ENCODE results near the gene ATL1.
"Not testable (repeated sequence)": the region's sequence is repeated elsewhere in the genome, so short reads cannot be mapped to it uniquely, and the experiment has no call there.

ATL1 gene

DNA sequence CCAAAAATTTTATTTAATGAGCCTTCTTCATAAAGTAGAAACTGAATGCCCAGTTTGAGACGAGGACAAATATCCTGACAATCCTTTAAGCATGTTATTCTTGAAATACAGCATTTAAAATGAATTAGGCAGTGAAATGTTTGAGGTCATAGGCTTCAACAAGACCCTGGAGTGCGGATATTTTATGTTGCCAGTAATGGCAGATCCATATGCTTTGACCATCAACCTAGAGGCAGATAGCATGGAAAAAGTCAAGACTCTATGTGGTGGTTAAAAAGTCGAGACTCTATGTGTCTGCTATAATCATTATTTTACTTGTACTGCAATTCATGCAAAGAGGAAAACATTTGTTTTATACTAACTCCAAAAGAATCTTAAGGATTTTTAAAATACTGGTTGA lies 25.5 kb upstream of the ATL1 start:
- DNase-seq (ENCODE audit: low read depth in 4 of 4, low spot score in 1 of 4), result no peak

DNA sequence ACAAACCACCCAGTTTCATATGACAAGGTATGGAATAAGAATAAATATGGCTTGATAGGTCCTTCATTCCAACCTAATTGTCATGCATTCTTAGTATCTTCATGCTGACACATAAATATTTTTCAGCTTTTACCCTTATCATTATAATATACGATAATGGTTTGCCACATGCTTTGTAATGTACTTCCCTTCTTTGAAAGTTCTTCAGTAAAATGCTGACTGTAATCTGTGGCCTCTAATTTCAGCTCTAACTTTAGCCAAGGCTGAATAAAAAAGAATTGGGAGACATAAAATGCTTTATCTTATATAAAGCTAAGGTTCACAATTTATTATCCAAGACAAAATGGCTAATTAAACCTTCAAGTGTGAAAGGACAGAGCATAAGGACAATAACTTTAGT lies 24.9 kb upstream of the ATL1 start:
- DNase-seq (ENCODE audit: low read depth in 4 of 4, low spot score in 1 of 4), result no peak

DNA sequence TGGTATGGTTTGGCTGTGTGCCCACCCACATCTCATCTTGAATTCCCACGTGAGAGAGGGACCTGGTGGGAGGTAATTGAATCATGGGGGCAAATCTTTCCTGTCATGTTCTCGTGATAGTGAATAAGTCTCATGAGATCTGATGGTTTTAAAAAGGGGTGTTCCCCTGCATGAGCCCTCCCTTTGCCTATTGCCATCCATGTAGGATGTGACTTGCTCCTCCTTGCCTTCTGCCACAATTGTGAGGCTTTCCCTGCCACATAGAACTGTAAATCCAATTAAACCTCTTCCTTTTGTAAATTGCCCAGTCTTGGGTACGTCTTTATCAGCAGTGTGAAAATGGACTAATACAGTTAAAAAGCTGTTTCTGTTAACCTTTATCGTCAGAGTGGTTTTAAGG lies 21.9 kb upstream of the ATL1 start:
- not testable (repeated sequence) for DNase-seq (ENCODE audit: low read depth in 4 of 4, low spot score in 1 of 4)

DNA sequence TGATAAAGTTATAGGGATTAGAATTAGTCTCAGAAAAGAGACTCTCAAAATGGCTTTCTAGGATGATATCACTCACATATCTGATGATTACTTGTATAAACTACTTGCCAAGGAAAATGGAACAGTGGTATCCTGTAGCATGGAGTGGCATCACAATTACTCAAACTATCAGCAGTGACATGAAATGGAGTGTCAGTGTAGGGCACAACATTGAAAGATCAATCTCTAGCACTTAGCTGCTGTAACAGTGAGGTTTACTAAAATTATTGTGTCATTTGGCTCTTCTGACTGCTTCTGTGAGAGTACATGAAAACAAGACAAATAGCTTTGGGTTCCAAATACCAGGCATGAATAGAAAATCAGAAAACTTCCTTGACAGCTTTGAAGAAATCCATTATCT lies 20.9 kb upstream of the ATL1 start:
- DNase-seq (ENCODE audit: low read depth in 4 of 4, low spot score in 1 of 4), result no peak

DNA sequence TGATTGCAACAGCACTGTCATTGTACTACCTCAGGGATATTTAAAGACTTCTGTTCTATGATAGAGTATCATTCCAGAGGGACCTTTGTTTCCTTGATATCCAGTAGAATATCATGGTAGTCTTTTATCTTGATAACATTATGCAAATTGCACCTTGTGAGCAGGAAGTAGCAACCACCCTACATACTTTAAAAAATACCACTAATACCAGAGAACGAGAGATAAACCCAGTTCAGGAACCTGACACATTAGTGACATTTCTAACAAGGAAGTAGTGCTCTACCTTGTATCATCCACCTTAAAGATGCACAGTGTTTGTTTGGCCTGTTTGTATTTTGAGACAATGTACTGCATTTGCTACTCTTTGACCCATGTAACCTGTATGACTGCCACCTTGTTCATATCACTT lies 18.8 kb upstream of the ATL1 start:
- DNase-seq (ENCODE audit: low read depth in 4 of 4, low spot score in 1 of 4), result no peak

DNA sequence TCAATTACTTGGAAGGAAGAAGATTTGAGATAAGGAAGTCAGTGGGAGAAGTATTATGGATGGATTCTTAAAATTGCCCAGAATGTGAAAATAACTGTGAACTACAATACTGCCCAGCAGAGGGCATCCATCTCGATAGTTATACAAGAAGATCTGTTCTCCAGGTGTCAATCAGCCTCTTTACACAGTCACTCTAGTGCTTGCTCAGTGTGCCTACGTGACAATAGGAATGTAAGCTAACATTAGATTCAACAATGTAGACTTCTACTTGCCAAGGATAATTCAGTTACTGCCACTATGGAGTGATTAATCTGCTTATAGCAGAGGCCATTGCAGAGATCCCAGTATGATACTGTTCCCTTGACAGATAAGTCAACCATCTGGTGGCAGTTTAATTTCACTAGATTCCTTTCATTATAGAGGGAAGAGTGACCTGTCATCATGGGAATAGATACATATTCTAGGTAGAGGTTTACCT lies 17.0 kb upstream of the ATL1 start:
- DNase-seq (ENCODE audit: low read depth in 4 of 4, low spot score in 1 of 4), result peak in 1 of 4 experiments; percentile 4

DNA sequence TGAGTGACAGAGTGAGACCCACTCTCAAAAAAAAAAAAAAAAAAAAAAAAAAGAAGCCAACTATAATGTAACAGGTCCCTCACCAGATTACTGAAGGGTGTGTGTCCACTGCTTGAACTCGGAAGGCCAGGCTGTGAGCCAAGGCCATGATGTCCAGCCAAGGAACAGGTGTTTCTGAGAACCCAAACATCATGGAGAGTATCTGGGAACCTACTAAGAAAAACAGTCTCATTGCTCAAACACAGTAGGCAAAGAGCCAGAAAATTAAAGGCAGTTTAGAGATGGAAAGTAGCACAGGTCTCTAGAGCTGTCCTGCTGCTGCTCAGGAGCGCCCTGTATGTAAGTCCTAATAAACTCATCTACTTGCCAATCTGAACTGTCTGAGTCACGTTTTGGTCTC lies 15.0 kb upstream of the ATL1 start:
- no peak for DNase-seq (ENCODE audit: low read depth in 4 of 4, low spot score in 1 of 4)

DNA sequence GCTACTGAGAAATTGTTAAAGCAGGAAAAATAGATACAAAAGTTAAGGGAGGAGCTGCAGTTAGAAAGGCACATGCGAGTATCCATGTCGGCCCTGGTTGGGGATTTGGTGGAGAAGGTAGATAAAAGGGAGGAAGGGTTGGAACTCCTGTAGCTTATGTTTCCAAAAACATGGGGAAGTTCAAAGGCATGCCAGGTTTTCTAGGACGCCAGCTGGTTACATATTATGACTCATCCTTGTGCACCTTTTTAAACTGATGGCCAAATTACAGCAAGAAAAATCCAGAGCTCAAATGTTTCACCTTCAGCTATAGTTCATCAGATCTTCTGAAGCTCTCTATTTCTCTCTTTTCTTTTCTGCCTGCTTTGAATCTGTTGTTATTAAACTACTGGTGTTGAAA lies 14.3 kb upstream of the ATL1 start:
- DNase-seq (ENCODE audit: low read depth in 4 of 4, low spot score in 1 of 4), result no peak

DNA sequence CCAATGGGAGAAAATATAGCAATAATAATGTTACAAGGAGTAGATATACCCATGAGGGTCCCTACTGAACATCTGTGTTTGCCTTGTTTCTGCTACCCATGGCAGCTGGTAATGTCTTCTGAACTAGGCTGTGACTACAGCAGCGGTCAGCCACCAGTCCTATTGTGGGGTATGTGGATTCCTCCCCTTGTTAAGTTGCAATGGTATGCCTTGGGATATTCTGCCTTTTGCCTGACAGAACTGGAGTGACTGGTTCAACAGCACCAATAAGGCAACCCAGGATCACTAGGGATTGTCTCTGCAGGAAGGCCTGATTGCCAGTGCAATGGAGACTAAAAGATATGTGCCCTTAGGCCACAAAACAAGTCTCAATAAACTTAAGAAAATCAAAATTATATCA lies 9.7 kb upstream of the ATL1 start:
- no peak for DNase-seq (ENCODE audit: low read depth in 4 of 4, low spot score in 1 of 4)

DNA sequence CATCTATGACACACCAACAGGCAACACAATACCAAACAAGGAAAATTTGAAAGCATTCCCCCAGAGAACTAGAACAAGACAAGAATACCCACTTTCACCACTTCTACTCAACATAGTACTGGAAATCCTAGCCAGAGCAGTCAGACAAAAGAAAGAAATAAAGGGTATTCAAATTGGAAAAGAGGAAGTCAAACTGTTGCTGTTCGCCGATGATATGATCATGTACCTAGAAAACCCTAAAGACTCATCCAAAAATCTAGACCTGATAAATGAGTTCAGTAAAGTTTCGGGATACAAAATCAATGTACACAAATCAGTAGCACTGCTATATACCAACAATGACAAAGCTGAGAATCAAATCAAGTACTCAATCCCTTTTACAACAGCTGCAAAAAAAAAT lies 8.1 kb upstream of the ATL1 start:
- no peak for DNase-seq (ENCODE audit: low read depth in 4 of 4, low spot score in 1 of 4)

DNA sequence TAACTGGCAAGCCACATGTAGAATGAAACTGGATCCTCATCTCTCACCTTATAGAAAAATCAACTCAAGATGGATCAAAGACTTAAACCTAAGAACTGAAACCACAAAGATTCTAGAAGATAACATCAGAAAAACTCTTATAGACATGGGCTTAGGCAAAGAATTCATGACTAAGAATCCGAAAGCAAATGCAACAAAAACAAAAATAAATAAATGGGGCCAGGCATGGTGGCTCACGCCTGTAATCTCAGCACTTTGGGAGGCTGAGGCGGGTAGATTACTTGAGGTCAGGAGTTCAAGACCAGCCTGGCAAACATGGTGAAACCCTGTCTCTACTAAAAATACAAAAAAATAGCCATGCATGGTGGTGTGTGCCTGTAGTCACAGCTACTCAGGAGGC lies 7.1 kb upstream of the ATL1 start:
- not testable (repeated sequence) for DNase-seq (ENCODE audit: low read depth in 4 of 4, low spot score in 1 of 4)

DNA sequence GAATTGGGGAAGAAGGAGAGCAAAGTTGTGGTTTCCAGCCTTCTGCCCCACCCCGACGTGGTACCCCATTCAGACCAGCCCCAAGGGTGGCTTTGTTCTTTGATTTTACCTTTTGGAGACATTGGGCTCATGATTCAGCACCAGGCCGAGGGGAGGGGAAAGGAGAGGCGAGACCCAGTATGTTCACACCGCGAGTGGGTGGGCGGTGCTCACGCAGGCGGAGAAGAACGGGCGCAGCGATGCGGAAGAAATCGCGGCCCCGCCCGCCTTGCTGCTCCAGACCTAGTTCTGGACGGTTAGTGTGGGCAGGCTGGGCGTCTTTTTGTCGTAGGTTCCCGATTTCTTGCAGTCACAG lies 963 bp downstream of the ATL1 start:
- DNase-seq (ENCODE audit: low read depth in 4 of 4, low spot score in 1 of 4), result peak in 3 of 4 experiments; percentile 35 to 49 (median 38)

DNA sequence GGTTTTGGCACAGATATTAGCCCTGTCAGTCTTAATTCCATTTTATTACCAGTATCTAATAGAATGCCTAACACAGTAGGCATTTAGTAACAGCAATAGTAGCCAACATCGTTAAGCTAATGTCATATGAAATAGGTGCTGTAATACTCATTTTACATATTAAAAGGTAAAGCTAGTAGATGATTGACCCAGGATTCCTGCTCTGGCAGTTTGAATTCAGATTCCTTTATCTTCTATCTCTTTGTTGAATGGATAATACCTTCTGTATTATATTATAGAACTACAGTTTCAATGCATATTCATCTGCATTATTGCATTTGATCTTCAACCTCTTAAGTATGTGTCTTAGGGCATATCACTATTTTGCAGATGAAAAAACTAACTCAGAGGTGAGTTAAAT lies 2.9 kb downstream of the ATL1 start:
- DNase-seq (ENCODE audit: low read depth in 4 of 4, low spot score in 1 of 4), result no peak

DNA sequence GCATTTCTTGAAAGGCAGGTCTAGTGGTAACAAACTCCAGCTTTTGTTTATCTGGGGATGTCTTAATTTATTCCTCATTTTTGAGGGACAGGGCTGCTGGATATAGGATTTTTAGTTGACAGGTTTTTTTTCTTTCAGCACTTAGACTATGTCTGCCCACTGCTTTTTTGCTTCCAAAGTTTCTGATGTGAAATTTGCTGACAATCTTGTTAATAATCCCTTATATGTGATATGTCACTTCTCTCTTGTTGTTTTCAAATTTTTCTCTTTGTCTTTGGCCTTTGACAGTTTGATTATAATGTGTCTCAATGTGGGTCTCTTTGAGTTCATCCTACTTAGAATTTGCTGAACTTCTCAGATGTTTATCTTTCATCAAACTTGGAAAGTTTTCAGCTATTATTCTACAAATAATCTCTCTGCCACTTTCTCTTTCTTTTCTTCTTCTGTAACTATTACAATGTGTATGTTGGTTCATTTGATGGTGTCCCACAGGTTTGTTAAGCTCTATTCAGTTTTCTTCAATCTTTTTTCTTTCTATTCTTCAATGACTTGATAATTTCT lies 9.8 kb downstream of the ATL1 start:
- no peak for DNase-seq (ENCODE audit: low read depth in 4 of 4, low spot score in 1 of 4)

DNA sequence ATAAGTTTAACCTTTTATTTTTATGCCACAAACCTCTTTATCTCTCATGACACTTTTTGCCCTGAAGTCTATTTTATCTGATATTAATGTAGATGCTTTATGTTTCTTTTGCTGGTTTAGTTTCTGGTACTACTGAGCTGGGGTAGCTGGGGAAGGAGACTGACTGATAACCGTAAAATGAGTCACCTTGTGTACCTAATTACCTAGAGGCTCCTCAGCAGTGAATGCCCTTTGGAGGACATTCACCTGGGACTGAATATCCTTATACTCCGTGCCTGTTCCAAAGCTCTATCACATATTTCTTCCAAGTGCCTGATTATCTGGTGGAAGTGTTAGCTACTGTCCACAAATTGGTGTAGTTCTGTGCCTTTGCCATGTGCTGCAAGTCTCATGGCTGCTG lies 13.9 kb downstream of the ATL1 start:
- no peak for DNase-seq (ENCODE audit: low read depth in 4 of 4, low spot score in 1 of 4)

DNA sequence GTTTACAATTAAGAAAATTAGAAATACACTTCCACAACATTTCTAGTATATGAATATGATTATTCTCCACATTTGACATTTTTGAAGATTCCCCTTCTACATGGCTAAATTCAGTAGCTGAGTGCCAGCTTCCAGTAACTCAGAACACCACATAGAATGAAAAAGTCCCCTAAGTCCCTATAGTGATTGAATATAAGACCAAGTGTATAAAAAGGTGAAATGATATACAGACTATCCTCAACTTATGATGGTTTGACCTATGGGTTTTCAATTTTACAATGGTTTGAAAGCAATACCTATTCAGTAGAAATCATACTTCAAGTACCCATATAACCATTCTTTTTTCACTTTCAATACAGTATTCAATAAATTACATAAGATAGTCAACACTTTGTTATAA lies 15.8 kb downstream of the ATL1 start:
- no peak for DNase-seq (ENCODE audit: low read depth in 4 of 4, low spot score in 1 of 4)

DNA sequence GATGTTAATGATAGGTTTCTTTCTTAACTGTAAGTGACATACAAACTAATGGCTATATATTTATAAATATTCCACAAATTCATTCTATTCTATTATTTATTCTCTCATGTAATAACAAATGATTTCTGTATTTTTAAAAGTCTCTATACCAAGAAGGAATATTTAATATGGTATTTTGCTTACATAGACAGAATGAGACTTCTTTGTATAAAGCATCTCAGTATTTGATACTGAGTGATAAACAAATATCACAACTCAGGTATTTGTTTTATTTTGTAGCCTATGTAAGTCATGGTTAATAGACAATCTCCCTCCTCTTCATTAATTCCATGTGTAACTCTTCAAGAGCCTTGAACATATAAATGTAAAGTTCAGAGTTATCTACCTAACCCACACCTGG lies 18.0 kb downstream of the ATL1 start:
- DNase-seq (ENCODE audit: low read depth in 4 of 4, low spot score in 1 of 4), result no peak

DNA sequence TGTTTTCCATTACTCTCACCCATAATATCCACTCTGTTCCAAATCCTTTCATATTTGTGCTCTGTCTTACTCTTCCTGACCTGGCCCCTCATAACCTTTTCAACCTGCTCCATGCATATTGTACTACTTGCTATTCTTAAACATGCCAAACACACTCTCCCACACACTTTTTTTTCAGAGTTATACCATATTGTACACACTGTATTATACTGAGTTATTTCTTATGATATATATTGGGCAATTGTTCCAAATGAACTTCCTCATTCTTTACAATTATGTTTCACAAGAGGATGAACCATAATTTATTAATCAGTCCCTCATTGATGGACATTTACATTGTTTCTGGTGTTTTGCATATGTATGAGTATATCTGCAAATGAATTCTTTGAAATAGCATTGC lies 18.5 kb downstream of the ATL1 start:
- no peak for DNase-seq (ENCODE audit: low read depth in 4 of 4, low spot score in 1 of 4)

DNA sequence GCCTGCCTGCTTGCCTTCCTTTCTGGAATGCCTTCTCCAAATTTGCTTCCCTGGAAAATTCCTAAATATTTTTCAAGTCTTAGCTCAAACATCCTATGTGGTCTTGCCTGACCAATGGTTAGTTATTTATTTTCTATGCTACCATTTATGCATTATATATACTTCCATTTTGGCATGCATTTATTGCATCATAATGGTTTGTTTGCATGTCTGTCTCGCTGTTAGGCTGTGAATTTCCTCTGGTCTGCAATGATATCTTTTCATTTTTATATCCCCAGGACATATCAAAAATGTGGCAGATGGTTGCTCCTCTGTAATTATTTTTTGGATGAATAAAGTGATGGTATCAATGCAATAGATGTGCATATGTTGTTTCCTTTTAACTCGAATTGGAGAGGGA lies 30.5 kb downstream of the ATL1 start:
- DNase-seq (ENCODE audit: low read depth in 4 of 4, low spot score in 1 of 4), result no peak

DNA sequence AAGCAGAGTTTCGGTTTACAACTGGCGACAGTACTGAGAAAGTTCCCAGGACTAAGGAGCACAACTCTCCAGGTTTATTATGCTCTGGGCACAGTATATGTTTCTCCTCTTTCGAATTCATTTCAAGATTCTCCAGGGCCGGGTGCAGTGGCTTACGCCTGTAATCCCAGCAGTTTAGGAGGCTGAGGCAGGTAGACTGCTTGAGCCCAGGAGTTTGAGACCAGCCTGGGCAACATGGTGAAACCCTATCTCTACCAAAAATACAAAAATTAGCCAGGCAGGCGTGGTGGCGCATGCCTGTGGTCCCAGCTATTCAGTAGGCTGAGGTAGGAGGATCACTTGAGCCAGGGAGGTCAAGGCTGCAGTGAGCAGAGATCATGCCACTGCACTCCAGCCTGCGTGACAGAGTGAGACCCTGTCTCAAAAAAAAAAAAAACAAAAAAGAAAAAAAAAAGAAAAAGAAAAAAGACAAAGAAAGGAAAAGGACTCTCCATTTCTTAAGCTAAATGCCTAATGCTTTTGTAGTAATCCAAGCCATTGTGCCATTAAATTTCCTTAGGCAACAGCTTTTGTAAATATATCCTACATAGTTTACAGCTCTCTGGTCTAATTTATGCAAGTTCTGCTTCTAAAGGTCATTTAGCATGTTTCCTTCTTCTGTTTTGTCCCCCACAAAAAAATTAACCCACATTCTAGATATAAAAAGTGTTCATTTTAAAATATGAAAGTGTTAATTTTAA lies 34.8 kb downstream of the ATL1 start:
- DNase-seq (ENCODE audit: low read depth in 4 of 4, low spot score in 1 of 4), result no peak

DNA sequence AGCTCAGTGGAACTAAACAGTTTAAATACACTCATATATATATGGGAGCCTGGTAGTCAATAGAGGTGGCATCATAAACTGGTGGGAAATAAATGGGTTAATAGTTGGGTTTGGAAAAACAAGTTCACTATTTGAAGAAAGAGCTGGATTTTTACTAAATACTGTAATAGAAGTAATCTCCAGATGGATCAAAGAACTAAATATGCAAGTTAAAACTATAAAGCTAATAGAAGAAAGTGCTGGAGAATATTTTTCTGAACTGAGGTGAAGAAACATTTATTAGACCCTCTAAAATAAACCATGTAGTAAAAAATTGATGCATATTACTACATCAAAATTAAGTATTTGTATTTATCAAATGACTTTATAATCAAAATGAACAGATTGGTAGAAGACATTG lies 38.8 kb downstream of the ATL1 start:
- no peak for DNase-seq (ENCODE audit: low read depth in 4 of 4, low spot score in 1 of 4)

DNA sequence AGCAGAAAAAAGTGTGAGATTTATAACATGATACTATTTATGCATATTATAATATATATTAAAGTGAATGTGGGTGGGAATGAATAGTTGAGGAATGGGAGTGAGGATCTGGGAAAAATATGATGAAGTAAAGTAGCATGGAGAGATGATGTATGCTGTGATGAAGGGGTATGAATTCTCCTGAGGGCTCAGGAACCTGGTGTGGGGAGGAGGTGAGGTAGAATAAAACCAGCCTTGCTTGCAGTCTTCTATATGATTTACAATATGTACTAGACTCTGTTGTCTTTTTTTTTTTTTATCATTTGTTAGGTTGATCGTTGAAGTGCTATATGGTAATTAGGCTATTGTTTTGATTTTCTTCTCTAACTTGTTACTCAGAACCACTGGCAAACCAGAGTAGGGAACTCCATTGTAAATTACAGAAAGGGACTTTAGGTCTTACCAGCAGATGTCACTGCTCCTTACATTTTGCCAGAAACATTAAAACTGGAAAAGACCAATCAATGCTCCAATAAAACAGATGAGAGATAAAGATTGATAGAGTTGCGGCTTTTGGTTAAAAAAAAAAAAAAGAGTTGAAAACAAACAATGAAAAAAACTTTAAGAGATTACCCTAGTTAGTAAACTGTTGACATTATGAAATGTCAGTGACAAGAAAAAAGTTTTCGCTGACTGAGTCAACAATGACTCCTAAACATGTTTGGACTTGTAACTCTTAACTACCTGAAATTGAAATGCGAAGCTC lies 39.9 kb downstream of the ATL1 start:
- no peak for DNase-seq (ENCODE audit: low read depth in 4 of 4, low spot score in 1 of 4)

DNA sequence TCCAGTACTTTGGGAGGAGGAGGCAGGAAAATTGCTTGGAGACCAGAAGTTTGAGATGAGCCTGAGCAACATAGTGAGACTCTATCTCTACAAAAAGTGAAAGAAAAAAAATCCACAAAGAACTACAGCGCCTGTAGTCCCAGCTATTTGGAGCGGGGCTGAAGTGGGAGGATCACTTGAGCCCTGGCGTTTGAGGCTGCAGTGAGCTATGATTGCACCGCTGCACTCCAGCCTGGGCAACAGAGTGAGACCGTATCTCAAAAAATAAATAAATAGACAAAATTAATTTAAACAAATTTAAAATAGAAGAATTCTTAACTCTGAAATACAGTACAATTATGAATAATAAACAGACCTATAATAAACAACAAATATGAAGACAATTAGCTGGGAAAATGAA lies 40.9 kb downstream of the ATL1 start:
- no peak for DNase-seq (ENCODE audit: low read depth in 4 of 4, low spot score in 1 of 4)
